CD4-positive, alpha-beta memory T cell (primary cell): Measurements from ENCODE around the gene CDK11B. TPM values are rescaled to one million over a fixed set of nuclear protein-coding genes. Genes with fewer than 3 reads are reported as not detected.

Experiments
- CTCF ChIA-PET: fragments of 350-600 bp; sonication (Branson Sonifier 250); formaldehyde crosslinking; loops from one replicate; lab custom pipeline; 2021; ENCODE audit warnings: inconsistent platforms; ENCODE audit not compliant: partially characterized antibody; lab: Charles Lee
- POLR2A ChIA-PET: fragments of 350-600 bp; sonication (Branson Sonifier 250); formaldehyde crosslinking; loops from one replicate; lab custom pipeline; 2021; ENCODE audit not compliant: partially characterized antibody; lab: Charles Lee
- DNase-seq, 5 donors: peaks; one replicate each; pipeline versions ENCODE4 v3.0.0 to v3.0.0-alpha.2; 2020 to 2022; ENCODE audit warnings: mixed read lengths in 1 of 5
- H3K27ac ChIP-seq: one replicate; pipeline ENCODE4 v1.7.0; 2013; ENCODE audit warnings: low read depth, low read length
- H3K27me3 ChIP-seq: 2 replicates; pipeline ENCODE4 v1.7.0; 2013; ENCODE audit warnings: mild to moderate bottlenecking, low read length, moderate library complexity; ENCODE audit not compliant: insufficient read depth
- H3K36me3 ChIP-seq: 2 replicates; pipeline ENCODE4 v1.7.0; 2013; ENCODE audit warnings: mild to moderate bottlenecking, low read length, moderate library complexity; ENCODE audit not compliant: insufficient read depth
- H3K4me1 ChIP-seq: 2 replicates; pipeline ENCODE4 v1.7.0; 2013; ENCODE audit warnings: mild to moderate bottlenecking, low read length, moderate library complexity; ENCODE audit not compliant: insufficient read depth
- H3K4me3 ChIP-seq, 2 donors: one replicate each; pipeline ENCODE4 v1.7.0; 2013; ENCODE audit warnings: low read length in 2 of 2, mild to moderate bottlenecking in 1 of 2
- H3K9me3 ChIP-seq, 2 donors: one replicate each; pipeline ENCODE4 v1.7.0; 2013; ENCODE audit warnings: low read length in 2 of 2, control low read depth in 1 of 2; ENCODE audit not compliant: control insufficient read depth in 1 of 2
- H3K27ac Mint-ChIP-seq, 7 donors: one replicate each; pipeline ENCODE4 v1.8.0; 2020 to 2021; ENCODE audit warnings: mixed read lengths in 7 of 7, mild to moderate bottlenecking in 6 of 7, inconsistent platforms in 3 of 7, moderate library complexity in 3 of 7
- H3K27me3 Mint-ChIP-seq, 2 donors: one replicate each; pipeline ENCODE4 v1.8.0; 2020 to 2021; ENCODE audit warnings: mixed read lengths in 2 of 2
- H3K36me3 Mint-ChIP-seq, 2 donors: one replicate each; pipeline ENCODE4 v1.8.0; 2020 to 2021; ENCODE audit warnings: mixed read lengths in 2 of 2, inconsistent platforms in 1 of 2, mild to moderate bottlenecking in 1 of 2
- H3K4me1 Mint-ChIP-seq, 4 donors: one replicate each; pipeline ENCODE4 v1.8.0; 2020 to 2021; ENCODE audit warnings: mixed read lengths in 4 of 4, mild to moderate bottlenecking in 1 of 4
- H3K4me3 Mint-ChIP-seq, 8 donors: one replicate each; pipeline ENCODE4 v1.8.0; 2020 to 2021; ENCODE audit warnings: mixed read lengths in 8 of 8, mild to moderate bottlenecking in 7 of 8, moderate library complexity in 6 of 8, inconsistent platforms in 3 of 8
- H3K9me3 Mint-ChIP-seq, 8 donors: one replicate each; pipeline ENCODE4 v1.8.0; 2020 to 2021; ENCODE audit warnings: mixed read lengths in 8 of 8, mild to moderate bottlenecking in 5 of 8, inconsistent platforms in 3 of 8, moderate library complexity in 1 of 8
- intact Hi-C: fragments of 100-400 bp; cut with micrococcal nuclease; formaldehyde crosslinking; loops from one replicate; pipeline ENCODE4 v1.15.1; 2023
- polyA plus RNA-seq, 2 donors: library from polyadenylated mRNA; unstranded; fragments of 300-500 nt; fragmentation: Illumina TruSeq; gene quantifications; one replicate each; pipeline ENCODE4 v1.2.3, GENCODE V29; 2021
- total RNA-seq, 2 experiments: library from RNA; stranded (reverse); gene quantifications; one replicate each; pipeline ENCODE4 v1.2.3, GENCODE V29; 2021

The CDK11B gene
- total and polyA plus RNA-seq, 4 experiments from 2014 or later, result 2.5 to 44.7 (median 34.3) TPM

DNA sequence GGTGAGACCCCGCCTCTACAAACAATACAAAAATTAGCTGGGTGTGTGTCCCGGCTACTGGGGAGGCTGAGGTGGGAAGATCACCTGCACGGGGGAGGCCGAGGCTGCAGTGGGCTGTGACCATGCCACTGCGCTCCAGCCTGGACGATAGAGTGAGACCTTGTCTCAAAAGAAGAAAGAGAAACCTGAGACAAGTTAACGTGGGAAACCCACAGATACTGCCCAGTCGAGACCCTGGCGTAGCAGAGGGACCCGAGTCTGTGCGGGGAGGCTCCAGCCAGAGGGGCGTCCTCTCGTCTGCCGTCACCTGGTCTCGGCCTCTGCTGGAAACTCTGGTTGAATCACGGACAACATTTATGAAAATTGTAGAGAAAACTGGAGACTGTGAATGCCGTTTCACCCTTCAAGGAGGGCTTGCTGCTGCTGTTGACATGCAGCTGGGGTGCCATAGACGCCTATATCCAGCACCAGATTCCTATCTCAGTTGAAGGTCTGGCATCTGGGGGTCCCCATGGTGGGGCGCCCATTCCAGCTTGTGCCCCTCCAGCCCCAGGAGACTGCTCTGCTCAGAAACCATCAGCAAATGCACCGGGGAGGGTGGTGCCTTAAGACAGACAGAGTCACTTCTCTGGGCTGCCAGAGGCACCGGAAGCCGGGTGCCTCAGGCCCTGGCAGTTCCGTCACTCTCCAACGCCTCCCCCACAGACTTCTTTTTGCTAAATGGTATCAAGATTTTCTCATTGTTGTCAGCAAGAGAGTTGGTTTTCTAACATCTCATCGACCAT is 13.6 kb upstream of the CDK11B start:
- no peak for DNase-seq
- Histone ChIP-seq H3K9me3 (no peaks in the 10 kb centered on the region), H3K27ac (no peak overlapping the region), H3K4me3 (no peak overlapping the region), H3K4me1 (peaks cover 3% of the 10 kb centered on the region), H3K36me3 (peaks cover 9% of the 10 kb centered on the region), H3K27me3 (no peaks in the 10 kb centered on the region)
- POLR2A ChIA-PET, result no interaction called here
- intact Hi-C loops, result no loop called here
- Mint-ChIP-seq H3K9me3 (no peaks in the 10 kb centered on the region), H3K4me3 (no peak overlapping the region), H3K4me1 (peaks cover 0 to 3% (median 1%) of the 10 kb centered on the region in 4 donors), H3K27ac (no peak overlapping the region), H3K36me3 (peaks cover 15 to 19% of the 10 kb centered on the region in 2 donors), H3K27me3 (no peaks in the 10 kb centered on the region)
- CTCF ChIA-PET, result interaction anchor here (0.7 kb wide), 1 partner anchor 11 kb away, joined by 3 read pairs; no protein-coding TSS in a partner anchor

DNA sequence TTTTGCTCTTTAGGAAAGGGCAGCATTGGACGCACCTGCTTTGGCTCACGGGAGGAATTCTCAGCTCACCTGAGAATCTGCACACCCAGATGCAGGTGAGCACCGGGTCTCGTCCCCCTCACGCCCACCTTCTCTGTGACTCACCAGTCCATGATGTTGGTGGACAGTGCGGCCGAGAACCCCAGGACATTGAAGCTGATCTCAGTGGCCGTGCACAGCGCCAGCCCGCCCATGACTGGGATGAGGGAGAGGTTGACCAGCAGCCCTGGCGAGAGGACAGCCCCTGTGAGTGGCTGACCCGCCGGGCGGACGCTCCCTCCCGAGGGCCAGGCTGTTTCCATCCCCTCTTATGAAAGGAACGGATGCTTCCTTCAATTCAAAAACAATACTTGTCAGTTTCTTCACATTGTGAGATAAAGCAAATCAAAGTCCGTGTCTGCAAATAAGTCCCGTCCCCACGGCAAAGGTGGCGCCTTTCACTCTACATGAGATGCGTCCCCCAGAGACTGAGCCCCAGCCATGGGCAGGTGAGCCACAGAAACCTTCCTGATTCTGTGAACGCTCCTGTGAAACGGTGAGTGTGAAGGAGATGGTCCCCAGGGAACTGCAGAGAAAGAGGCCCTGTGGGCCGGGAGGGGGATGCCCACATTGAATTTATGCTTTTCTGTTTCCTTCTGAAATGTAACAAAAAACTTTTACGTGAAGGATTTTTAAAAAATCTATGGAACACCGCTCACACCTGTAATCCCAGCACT is 12.7 kb upstream of the CDK11B start:
- no peak overlapping the region for H3K4me3 Mint-ChIP-seq
- ChIA-PET CTCF (no interaction called here), POLR2A (interaction anchor here (0.7 kb wide), 1 partner anchor 16 kb away, joined by 3 read pairs; no protein-coding TSS in a partner anchor)
- H3K27me3 ChIP-seq, result no peaks in the 10 kb centered on the region
- no peak for DNase-seq
- no peak overlapping the region for H3K4me3 ChIP-seq
- intact Hi-C loops, result no loop called here
- H3K36me3 ChIP-seq, result peaks cover 10% of the 10 kb centered on the region
- no peak overlapping the region for H3K27ac ChIP-seq
- H3K27me3 Mint-ChIP-seq, result no peaks in the 10 kb centered on the region
- H3K27ac Mint-ChIP-seq, result peak overlapping the region in 2 of 7 donors; percentile 13 to 25
- no peaks in the 10 kb centered on the region for H3K4me1 Mint-ChIP-seq
- no peaks in the 10 kb centered on the region for H3K9me3 Mint-ChIP-seq
- H3K36me3 Mint-ChIP-seq, result peaks cover 16 to 21% of the 10 kb centered on the region in 2 donors
- no peaks in the 10 kb centered on the region for H3K9me3 ChIP-seq
- no peaks in the 10 kb centered on the region for H3K4me1 ChIP-seq

DNA sequence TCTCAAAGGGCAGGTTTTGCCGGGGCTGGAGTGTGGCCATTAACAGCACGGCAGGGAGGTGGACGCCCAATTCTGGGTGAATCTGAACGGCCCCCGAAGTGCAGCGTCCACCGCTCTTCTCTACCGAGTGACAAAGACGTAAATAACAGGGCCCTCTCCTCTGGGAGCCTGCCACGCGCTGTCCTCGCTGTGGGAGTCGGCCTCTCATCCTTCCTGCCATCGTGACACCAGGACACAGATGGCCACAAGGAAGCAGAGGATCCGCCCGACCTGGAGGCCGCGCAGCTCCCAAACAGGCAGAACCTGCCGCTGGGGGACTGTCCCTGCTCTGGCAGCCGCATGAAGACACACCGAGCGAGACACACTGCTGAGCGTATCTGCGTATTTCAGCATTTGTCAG is 12.1 kb upstream of the CDK11B start:
- intact Hi-C loops, result no loop called here
- Mint-ChIP-seq H3K9me3 (no peaks in the 10 kb centered on the region), H3K27ac (no peak overlapping the region), H3K4me3 (no peak overlapping the region), H3K36me3 (peaks cover 20 to 24% of the 10 kb centered on the region in 2 donors), H3K4me1 (no peaks in the 10 kb centered on the region), H3K27me3 (no peaks in the 10 kb centered on the region)
- ChIA-PET CTCF (no interaction called here), POLR2A (interaction anchor here (0.7 kb wide), 1 partner anchor 17 kb away, joined by 3 read pairs; no protein-coding TSS in a partner anchor)
- no peak for DNase-seq
- no peaks in the 10 kb centered on the region for H3K9me3 ChIP-seq
- no peak overlapping the region for H3K27ac ChIP-seq
- no peak overlapping the region for H3K4me3 ChIP-seq
- H3K4me1 ChIP-seq, result no peaks in the 10 kb centered on the region
- H3K36me3 ChIP-seq, result peaks cover 16% of the 10 kb centered on the region
- no peaks in the 10 kb centered on the region for H3K27me3 ChIP-seq

DNA sequence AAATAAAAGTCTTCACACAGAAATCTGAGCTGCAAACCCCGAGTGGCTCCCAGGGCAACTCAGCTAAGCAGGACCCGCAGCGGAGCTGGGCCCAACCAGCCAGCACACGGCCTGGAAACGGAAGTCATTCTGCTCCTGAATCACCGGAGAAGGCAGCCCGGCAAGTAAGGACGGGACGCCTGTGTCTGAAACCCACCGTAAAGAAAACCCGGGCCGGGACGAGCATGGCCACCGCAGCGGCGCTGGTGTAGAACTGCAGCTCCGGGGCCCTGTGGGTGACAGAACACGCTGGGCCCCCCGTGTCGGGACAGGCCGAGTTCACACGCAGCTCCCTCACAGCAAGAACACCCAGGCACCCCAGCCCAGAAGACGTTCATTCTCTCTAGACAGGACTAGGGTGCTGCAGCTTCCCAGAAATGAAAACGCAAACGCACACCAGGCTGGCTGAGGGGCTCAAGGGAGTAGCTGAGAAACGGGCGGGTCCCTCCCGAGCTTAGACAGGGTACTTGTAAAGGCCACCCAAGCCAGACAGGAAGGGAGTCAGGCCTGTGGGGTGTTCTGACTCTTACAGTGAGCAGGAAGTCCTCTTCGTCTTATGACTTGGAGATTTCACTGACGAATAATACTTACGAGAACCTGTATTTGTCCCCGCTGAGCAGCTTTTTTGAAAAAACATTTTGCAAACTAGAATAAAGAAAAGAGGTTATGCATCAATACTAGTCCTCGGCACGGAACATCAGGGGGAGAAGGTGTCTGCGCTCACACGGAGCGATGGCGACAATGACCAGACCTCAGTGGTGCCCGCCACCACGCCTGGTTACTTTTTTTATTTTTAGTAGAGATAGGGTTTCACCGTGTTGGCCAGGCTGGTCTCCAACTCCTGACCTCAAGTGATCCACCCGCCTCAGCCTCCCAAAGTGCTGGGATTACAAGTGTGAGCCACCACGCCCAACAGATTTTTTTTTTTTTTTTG is 10.9 kb upstream of the CDK11B start:
- Histone ChIP-seq H3K27ac (no peak overlapping the region), H3K4me3 (no peak overlapping the region), H3K4me1 (peaks cover 3% of the 10 kb centered on the region), H3K9me3 (no peaks in the 10 kb centered on the region), H3K36me3 (peaks cover 24% of the 10 kb centered on the region), H3K27me3 (no peaks in the 10 kb centered on the region)
- H3K36me3 Mint-ChIP-seq, result peaks cover 20 to 27% of the 10 kb centered on the region in 2 donors
- no peaks in the 10 kb centered on the region for H3K27me3 Mint-ChIP-seq
- ChIA-PET CTCF (interaction anchor here (0.9 kb wide), 1 partner anchor 55 kb away, joined by 3 read pairs; the partner anchor contains the start of gene CDK11A), POLR2A (interaction anchor here (1.5 to 1.6 kb wide), 2 partner anchors 9 to 59 kb away, joined by 6 to 7 read pairs; no protein-coding TSS in a partner anchor)
- intact Hi-C loops, result no loop called here
- no peaks in the 10 kb centered on the region for H3K9me3 Mint-ChIP-seq
- no peaks in the 10 kb centered on the region for H3K4me1 Mint-ChIP-seq
- peak overlapping the region in 2 of 7 donors; percentile 42 to 62 for H3K27ac Mint-ChIP-seq
- no peak overlapping the region for H3K4me3 Mint-ChIP-seq
- DNase-seq, result no peak

DNA sequence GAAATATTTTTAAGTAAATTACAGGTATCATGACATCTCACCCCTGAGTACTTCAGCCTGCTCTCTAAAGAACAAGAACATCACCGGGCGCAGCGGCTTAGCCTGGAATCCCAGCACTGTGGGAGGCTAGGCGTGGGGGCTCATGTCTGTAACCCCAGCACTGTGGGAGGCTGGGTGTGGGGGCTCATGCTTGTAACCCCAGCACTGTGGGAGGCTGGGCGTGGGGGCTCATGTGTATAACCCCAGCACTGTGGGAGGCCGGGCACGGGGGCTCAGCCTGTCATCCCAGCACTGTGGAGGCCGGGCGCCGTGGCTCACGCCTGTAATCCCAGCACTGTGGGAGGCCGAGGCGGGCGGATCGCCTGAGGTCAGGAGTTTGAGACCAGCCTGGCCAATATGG is 7.7 kb upstream of the CDK11B start:
- Histone ChIP-seq H3K27me3 (no peaks in the 10 kb centered on the region), H3K4me1 (peaks cover 11% of the 10 kb centered on the region), H3K36me3 (peaks cover 21% of the 10 kb centered on the region), H3K4me3 (no peak overlapping the region), H3K27ac (no peak overlapping the region), H3K9me3 (no peaks in the 10 kb centered on the region)
- Mint-ChIP-seq H3K4me3 (no peak overlapping the region), H3K27me3 (no peaks in the 10 kb centered on the region), H3K4me1 (no peaks in the 10 kb centered on the region), H3K9me3 (no peaks in the 10 kb centered on the region), H3K27ac (peak overlapping the region in 3 of 7 donors; percentile 22 to 62 (median 48)), H3K36me3 (peaks cover 19 to 25% of the 10 kb centered on the region in 2 donors)
- CTCF ChIA-PET, result interaction anchor here (1.0 to 1.4 kb wide), 2 partner anchors 14 to 62 kb away, joined by 5 read pairs; no protein-coding TSS in a partner anchor
- intact Hi-C loops, result no loop called here
- no peak for DNase-seq
- POLR2A ChIA-PET, result interaction anchor here (1.7 to 1.9 kb wide), 2 partner anchors 36 to 62 kb away, joined by 4 to 11 read pairs; no protein-coding TSS in a partner anchor

DNA sequence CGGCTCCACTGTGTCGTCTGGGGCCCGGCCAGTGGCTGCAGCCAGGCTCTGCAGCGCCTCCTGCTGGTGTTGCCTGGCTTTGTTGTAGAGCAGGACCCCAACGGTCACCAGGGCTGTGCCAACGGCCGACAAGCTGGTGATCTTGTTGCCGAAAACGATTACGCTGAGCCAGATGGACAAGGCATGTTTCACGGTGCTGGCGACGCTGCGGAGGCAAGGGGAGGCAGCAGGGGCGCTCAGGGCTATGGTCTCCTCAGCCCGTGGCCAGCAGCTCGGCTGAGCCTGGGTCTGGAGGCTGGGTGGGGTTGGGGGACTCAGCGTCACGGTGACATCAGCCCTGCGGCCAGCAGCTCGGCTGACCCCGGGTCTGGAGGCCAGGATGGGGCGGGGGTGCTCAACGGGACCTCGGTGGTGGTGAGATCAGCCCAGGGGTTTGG is 7.0 kb upstream of the CDK11B start:
- Mint-ChIP-seq H3K27ac (no peak overlapping the region), H3K4me1 (no peaks in the 10 kb centered on the region), H3K27me3 (no peaks in the 10 kb centered on the region), H3K4me3 (no peak overlapping the region), H3K36me3 (peaks cover 15 to 23% of the 10 kb centered on the region in 2 donors), H3K9me3 (no peaks in the 10 kb centered on the region)
- peaks cover 11% of the 10 kb centered on the region for H3K4me1 ChIP-seq
- no peak overlapping the region for H3K27ac ChIP-seq
- intact Hi-C loops, result no loop called here
- no peaks in the 10 kb centered on the region for H3K9me3 ChIP-seq
- POLR2A ChIA-PET, result interaction anchor here (0.9 to 1.9 kb wide), 4 partner anchors 12 to 63 kb away, joined by 3 to 11 read pairs (median 6); no protein-coding TSS in a partner anchor
- CTCF ChIA-PET, result interaction anchor here (0.7 to 1.5 kb wide), 4 partner anchors 12 to 63 kb away, joined by 3 to 6 read pairs (median 5); no protein-coding TSS in a partner anchor
- no peak for DNase-seq
- no peak overlapping the region for H3K4me3 ChIP-seq
- H3K27me3 ChIP-seq, result no peaks in the 10 kb centered on the region
- H3K36me3 ChIP-seq, result peaks cover 18% of the 10 kb centered on the region
